GM12892 (cell line): Measurements from ENCODE around the gene TEX26.

Experiments used
- DNase-seq: peaks from one replicate; pipeline ENCODE4 v3.0.0; 2011; ENCODE audit not compliant: insufficient read length
- FAIRE-seq: peaks from 2 replicates; lab custom pipeline; 2011; peaks lifted over from hg19 to GRCh38; lab: Jason Lieb, UNC
- POLR2A ChIP-seq: IDR thresholded peaks from 2 replicates; pipeline ENCODE4 v1.6.1; 2011; ENCODE audit warnings: low read depth, low read length, control low read depth
- POLR2AphosphoS5 ChIP-seq: IDR thresholded peaks from 2 replicates; pipeline ENCODE4 v1.6.1; 2011; ENCODE audit warnings: low read depth, low read length, control low read depth
- TAF1 ChIP-seq: IDR thresholded peaks from 2 replicates; pipeline ENCODE4 v1.6.1; 2011; ENCODE audit warnings: low read depth, mild to moderate bottlenecking, control low read depth, low read length, borderline replicate concordance

TEX26 gene

GRCh38 chr13:31009166-31009565 lies 76.7 kb downstream of the TEX26 start:
- FAIRE-seq (no peak), DNase-seq (no peak)
- TF ChIP-seq POLR2AphosphoS5 = no peak
- no peak for TF ChIP-seq POLR2A
- no peak for TF ChIP-seq TAF1

- DNase-seq = no peak
- TF ChIP-seq TAF1 (no peak), POLR2A (no peak), POLR2AphosphoS5 (no peak)
- no peak for FAIRE-seq
Observed at GRCh38 chr13:31010296-31010695, 77.8 kb downstream of the TEX26 start.

- FAIRE-seq (no peak), DNase-seq (no peak)
- TF ChIP-seq POLR2A (no peak), POLR2AphosphoS5 (no peak), TAF1 (no peak)
Observed at GRCh38 chr13:31011193-31011860, 78.9 kb downstream of the TEX26 start.

- FAIRE-seq (no peak), DNase-seq (no peak)
- TF ChIP-seq POLR2AphosphoS5 (no peak), TAF1 (no peak), POLR2A (no peak)
Observed at GRCh38 chr13:31011901-31012654, 79.6 kb downstream of the TEX26 start.

- no peak for DNase-seq
- no peak for FAIRE-seq
- TF ChIP-seq POLR2AphosphoS5 (no peak), TAF1 (no peak), POLR2A (no peak)
Observed at GRCh38 chr13:31012655-31013024, 80.2 kb downstream of the TEX26 start.

GRCh38 chr13:31014456-31014855 lies 82.0 kb downstream of the TEX26 start:
- DNase-seq (no peak), FAIRE-seq (no peak)
- TF ChIP-seq TAF1 (no peak), POLR2A (no peak), POLR2AphosphoS5 (no peak)

- no peak for FAIRE-seq
- TF ChIP-seq POLR2AphosphoS5 = no peak
- TF ChIP-seq TAF1 = no peak
- TF ChIP-seq POLR2A = no peak
- no peak for DNase-seq
Observed at GRCh38 chr13:31015199-31015598, 82.7 kb downstream of the TEX26 start.

- DNase-seq (no peak), FAIRE-seq (no peak)
- no peak for TF ChIP-seq POLR2AphosphoS5
- TF ChIP-seq POLR2A = no peak
- TF ChIP-seq TAF1 = no peak
Observed at GRCh38 chr13:31016342-31017325, 84.2 kb downstream of the TEX26 start.

- DNase-seq = no peak
- TF ChIP-seq TAF1 (no peak), POLR2AphosphoS5 (no peak), POLR2A (no peak)
- FAIRE-seq = no peak
Observed at GRCh38 chr13:31018511-31018910, 86.1 kb downstream of the TEX26 start.

- DNase-seq (no peak), FAIRE-seq (no peak)
- no peak for TF ChIP-seq POLR2AphosphoS5
- TF ChIP-seq POLR2A = no peak
- TF ChIP-seq TAF1 = no peak
Observed at GRCh38 chr13:31020996-31021395, 88.5 kb downstream of the TEX26 start.

GRCh38 chr13:31022288-31022895 lies 89.9 kb downstream of the TEX26 start:
- DNase-seq (no peak), FAIRE-seq (no peak)
- TF ChIP-seq TAF1 = no peak
- TF ChIP-seq POLR2A = no peak
- TF ChIP-seq POLR2AphosphoS5 = no peak
